Measurements from ENCODE around the gene ORM1. TPM values are rescaled to one million over a fixed set of nuclear protein-coding genes. Genes with fewer than 3 reads are reported as not detected.
A peak's percentile ranks its signal among the peaks of the same experiment; 100 is the strongest.

ORM1 gene
- total RNA-seq, 4 donors from 2014 or later: not detected

DNA sequence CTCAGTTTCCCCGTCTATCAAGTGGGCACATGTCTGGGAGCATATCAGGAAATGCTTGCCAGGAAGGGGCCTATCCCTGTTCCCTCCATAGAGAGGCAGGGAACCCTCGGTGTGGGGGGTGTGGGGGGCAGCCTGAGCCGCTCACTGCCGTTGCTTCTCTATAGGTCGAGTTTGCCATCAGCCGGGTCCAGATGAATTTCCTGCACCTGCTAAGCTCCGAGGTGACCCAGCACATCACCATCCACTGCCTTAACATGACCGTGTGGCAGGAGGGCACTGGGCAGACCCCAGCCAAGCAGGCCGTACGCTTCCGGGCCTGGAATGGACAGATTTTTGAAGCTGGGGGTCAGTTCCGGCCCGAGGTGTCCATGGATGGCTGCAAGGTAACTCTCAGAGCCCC, 13.8 kb upstream of the ORM1 start:
- 93 to 96% methylated on average over 10 to 13 of the region's 13 CpGs for WGBS, 2 donors
- no peak for TF ChIP-seq POLR2A (IDR thresholded peaks at IDR 0.05)
- TF ChIP-seq, protein P1, sequence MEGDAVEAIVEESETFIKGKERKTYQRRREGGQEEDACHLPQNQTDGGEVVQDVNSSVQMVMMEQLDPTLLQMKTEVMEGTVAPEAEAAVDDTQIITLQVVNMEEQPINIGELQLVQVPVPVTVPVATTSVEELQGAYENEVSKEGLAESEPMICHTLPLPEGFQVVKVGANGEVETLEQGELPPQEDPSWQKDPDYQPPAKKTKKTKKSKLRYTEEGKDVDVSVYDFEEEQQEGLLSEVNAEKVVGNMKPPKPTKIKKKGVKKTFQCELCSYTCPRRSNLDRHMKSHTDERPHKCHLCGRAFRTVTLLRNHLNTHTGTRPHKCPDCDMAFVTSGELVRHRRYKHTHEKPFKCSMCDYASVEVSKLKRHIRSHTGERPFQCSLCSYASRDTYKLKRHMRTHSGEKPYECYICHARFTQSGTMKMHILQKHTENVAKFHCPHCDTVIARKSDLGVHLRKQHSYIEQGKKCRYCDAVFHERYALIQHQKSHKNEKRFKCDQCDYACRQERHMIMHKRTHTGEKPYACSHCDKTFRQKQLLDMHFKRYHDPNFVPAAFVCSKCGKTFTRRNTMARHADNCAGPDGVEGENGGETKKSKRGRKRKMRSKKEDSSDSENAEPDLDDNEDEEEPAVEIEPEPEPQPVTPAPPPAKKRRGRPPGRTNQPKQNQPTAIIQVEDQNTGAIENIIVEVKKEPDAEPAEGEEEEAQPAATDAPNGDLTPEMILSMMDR (IDR thresholded peaks at IDR 0.05): no peak
- intact Hi-C loops (cut with DNase I; ENCODE audit: low total_unique reads): no loop called here
- H3K4me3 ChIP-seq (ENCODE audit: low read depth, poor library complexity, severe bottlenecking): no peak overlapping the region
- peak in 1 of 2 donors; percentile 77 for DNase-seq (ENCODE audit: low spot score in 2 of 2)

DNA sequence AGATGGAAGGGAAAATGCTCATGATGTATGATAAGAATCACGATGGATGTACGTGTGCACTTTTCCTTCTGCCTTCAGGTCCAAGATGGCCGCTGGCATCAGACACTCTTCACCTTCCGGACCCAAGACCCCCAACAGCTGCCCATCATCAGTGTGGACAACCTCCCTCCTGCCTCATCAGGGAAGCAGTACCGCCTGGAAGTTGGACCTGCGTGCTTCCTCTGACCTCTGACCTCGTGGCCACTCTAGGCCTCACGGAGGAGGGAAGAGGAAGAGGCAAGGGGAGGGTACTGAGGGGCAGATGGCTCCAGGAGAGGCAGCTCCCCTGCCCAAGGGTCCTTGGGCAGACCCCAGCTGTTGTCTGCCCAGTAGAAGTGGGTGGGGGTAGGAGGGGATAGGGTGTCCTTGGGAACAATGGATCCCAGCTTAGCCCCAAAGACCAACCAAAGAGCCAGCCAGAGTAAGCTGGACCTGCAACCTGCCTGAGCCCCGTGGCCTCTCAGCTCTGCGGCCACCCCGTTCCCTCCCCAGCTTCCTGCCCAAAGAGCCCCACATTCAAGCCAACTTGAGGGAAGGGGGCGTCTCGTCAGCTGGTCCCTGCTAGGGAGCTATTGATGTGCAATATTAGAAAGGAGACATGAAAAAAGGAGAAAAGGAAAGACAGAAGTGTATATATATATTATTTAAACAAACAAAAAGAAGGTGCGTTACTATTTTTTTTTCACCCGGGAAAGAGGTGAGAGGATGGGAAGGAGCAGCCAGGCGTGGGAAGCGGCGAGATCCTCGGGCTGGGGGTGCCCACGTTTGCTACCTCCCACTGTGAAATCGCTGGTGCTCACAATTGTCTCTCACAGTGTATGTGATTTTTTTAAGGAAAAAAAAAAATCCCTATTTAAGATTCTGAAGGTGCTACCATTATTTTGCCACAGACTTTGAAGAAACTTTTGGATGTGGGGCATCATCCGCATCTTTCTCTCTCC, 12.1 kb upstream of the ORM1 start:
- intact Hi-C loops (cut with DNase I; ENCODE audit: low total_unique reads): loop anchor here (1.0 kb wide), 1 partner anchor 223 kb away; no protein-coding TSS in a partner anchor
- no peak overlapping the region for H3K4me3 ChIP-seq (ENCODE audit: low read depth, poor library complexity, severe bottlenecking)
- 86 to 87% methylated on average over 22 of the region's 22 CpGs for WGBS, 2 donors
- peak in 1 of 2 donors; percentile 74 for DNase-seq (ENCODE audit: low spot score in 2 of 2)
- TF ChIP-seq, protein P1 (IDR thresholded peaks at IDR 0.05): no peak
- TF ChIP-seq POLR2A (IDR thresholded peaks at IDR 0.05): no peak

DNA sequence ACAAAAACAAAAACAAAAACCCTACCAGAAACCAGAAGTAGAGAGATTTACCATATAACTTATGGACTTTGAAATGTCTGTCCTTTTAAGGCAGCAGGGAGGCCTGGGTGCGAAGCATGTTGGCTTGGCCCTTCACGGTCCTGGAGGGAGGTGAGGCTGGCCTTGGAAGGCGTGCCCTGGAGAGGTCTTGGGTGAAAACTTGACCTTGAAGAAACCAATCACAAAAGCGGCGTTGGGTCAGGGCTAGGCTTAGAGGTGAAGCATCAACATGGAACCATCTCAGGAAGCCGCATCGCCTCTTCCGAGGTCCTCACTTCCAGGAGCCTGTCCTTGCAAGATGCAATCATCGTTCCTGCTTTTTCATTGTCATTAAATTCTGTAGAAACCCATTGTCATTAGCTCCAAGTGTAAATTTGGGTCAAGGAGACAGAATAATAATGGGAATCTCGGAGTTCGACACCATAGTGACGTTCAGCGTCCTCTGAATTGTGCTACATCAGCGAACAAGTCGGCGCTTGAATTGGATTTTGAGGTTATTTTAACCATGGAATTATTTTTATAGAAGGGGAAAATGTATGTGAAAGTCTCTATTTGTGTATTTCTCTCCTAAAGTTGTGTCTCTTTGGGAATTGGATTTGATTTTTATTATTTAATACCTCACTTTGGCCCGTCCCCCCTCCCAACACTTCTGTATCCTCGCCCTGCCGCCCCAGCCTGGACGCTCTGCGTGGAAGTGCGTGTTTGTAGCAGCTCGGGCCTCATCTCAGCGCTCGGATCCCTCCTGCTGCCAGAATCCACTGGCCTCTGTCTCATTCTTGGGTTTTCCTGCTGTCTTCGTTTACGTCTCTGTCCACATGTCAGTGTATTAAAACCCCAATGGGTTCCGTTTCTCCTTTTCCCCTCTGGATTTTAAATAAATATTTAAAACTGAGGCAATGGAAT, 11.1 kb upstream of the ORM1 start:
- TF ChIP-seq, protein P1 (IDR thresholded peaks at IDR 0.05): no peak
- no peak for TF ChIP-seq POLR2A (IDR thresholded peaks at IDR 0.05)
- intact Hi-C loops (cut with DNase I; ENCODE audit: low total_unique reads): loop anchor here (1.0 kb wide), 1 partner anchor 225 kb away; no protein-coding TSS in a partner anchor
- peak in 1 of 2 donors; percentile 81 for DNase-seq (ENCODE audit: low spot score in 2 of 2)

DNA sequence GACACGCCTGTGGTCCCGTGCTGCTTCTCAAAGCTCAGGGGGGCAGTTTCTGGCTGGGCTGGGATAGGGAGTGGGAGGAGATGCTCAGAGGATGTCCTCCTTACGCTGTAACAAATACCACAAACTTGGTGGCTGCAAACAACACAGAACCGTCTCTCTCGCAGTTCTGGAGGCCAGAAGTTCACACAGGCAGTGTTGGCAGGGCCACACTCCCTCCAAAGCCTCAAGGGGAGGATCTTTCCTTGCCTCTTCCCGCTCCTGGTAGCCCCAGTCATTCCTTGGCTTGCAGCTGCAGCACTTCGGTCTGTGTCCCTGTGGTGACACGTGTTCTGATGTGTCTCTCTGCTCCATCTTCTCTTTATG, 10.4 kb upstream of the ORM1 start:
- no peak overlapping the region for H3K4me3 ChIP-seq (ENCODE audit: low read depth, poor library complexity, severe bottlenecking)
- WGBS, 2 donors: 77 to 78% methylated on average over 8 of the region's 8 CpGs
- peak in 1 of 2 donors; percentile 57 for DNase-seq (ENCODE audit: low spot score in 2 of 2)
- intact Hi-C loops (cut with DNase I; ENCODE audit: low total_unique reads): no loop called here
- TF ChIP-seq, protein P1 (IDR thresholded peaks at IDR 0.05): no peak
- no peak for TF ChIP-seq POLR2A (IDR thresholded peaks at IDR 0.05)

More for the DNA sequence above, 11.1 kb upstream of the ORM1 start:
- H3K4me3 ChIP-seq (ENCODE audit: low read depth, poor library complexity, severe bottlenecking): no peak overlapping the region
- WGBS, 2 donors: 92 to 94% methylated on average over 28 of the region's 28 CpGs

DNA sequence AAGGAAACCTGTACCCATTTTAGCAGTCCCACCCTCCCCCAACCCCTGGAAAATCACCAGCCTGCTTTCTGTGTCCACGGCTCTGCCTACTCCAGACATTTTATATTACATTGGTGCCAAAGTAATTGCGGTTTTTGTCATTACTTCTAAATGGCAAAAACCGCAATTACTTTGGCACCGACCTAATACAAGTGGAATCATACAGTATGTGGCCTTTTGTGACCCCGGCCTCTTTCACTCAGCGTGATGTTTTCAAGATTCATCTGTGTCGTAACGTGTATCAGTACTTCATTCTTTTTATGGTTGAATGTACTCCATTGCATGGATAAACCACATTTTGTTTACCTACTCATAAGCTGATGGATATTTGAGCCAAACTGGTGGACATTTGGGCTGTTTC, 9.7 kb upstream of the ORM1 start:
- WGBS, 2 donors: 80 to 83% methylated on average over 8 of the region's 8 CpGs
- DNase-seq (ENCODE audit: low spot score in 2 of 2): peak in 1 of 2 donors; percentile 21
- intact Hi-C loops (cut with DNase I; ENCODE audit: low total_unique reads): no loop called here
- no peak overlapping the region for H3K4me3 ChIP-seq (ENCODE audit: low read depth, poor library complexity, severe bottlenecking)
- TF ChIP-seq, protein P1 (IDR thresholded peaks at IDR 0.05): no peak
- no peak for TF ChIP-seq POLR2A (IDR thresholded peaks at IDR 0.05)
